HCT116 (cell line): Measurements from ENCODE around the gene TPX2. TPM values are rescaled to one million over a fixed set of nuclear protein-coding genes. Genes with fewer than 3 reads are reported as not detected.

Experiments
- ATAC-seq: fragments of 200-7000 bp; cut with Tn5 transposase; 2 replicates; pipeline ENCODE4 v1.9.1; 2020; ENCODE audit warnings: mild to moderate bottlenecking, moderate library complexity
- BruUV-seq: library from RNA; stranded (reverse); fragments of 400-500 nt; replicated peaks from 2 replicates; lab custom pipeline; 2021; lab: Mats Ljungman, UMichigan
- CTCF ChIA-PET: fragments of 300-600 bp; sonication (Branson Sonifier 250); formaldehyde crosslinking; loops from one replicate; lab custom pipeline; 2021; ENCODE audit warnings: antibody characterized with exemption; lab: Charles Lee
- POLR2A ChIA-PET: fragments of 300-600, 350-600 bp; sonication (Branson Sonifier 250); formaldehyde crosslinking; loops from one replicate; lab custom pipeline; 2021; ENCODE audit warnings: antibody characterized with exemption; lab: Charles Lee
- RAD21 ChIA-PET, 2 experiments: fragments of 300-600 bp; sonication (Branson Sonifier 250); formaldehyde crosslinking; loops; one replicate each; lab custom pipeline; 2023; ENCODE audit warnings: low total read pairs in 2 of 2; ENCODE audit not compliant: uncharacterized antibody in 2 of 2, unreplicated experiment in 2 of 2, low non-redundant PET in 1 of 2; lab: Charles Lee
- DNase-seq: peaks from one replicate; pipeline ENCODE4 v3.0.0-alpha.2; 2010; ENCODE audit warnings: low read depth, low spot score
- H2AFZ ChIP-seq: fragments of 200-600 bp; shearing (Covaris generic), sonication (generic); 2 replicates; pipeline ENCODE4 v1.6.1; 2017; ENCODE audit warnings: low read depth, mixed run types, mixed read lengths, antibody characterized with exemption, low read length; ENCODE audit not compliant: poor library complexity, severe bottlenecking
- H3K27ac ChIP-seq: 2 replicates; pipeline ENCODE4 v1.5.1; 2012; ENCODE audit warnings: low read depth, low read length
- H3K27me3 ChIP-seq: fragments of 200-600 bp; sonication (generic); 2 replicates; pipeline ENCODE4 v1.6.1; 2016; ENCODE audit warnings: mixed run types, low read length, mixed read lengths; ENCODE audit not compliant: insufficient read depth
- H3K36me3 ChIP-seq, 2 experiments: fragments of 200-500 bp in 1 of 2; fragments of 200-600 bp in 1 of 2; sonication (Bioruptor generic) in 1 of 2; sonication (generic) in 1 of 2; 2 replicates each; pipeline versions ENCODE4 v1.5.1 to v1.6.1; 2014 to 2016; ENCODE audit warnings: low read length in 2 of 2, inconsistent platforms in 1 of 2, mixed read lengths in 1 of 2, mixed run types in 1 of 2; ENCODE audit not compliant: insufficient read depth in 2 of 2, control insufficient read depth in 1 of 2
- H3K4me1 ChIP-seq, 2 experiments: fragments of 200-600 bp in 1 of 2; sonication (generic) in 1 of 2; 2 replicates each; pipeline versions ENCODE4 v1.5.1 to v1.6.1; 2012 to 2017; ENCODE audit warnings: low read length in 2 of 2, inconsistent platforms in 1 of 2, mild to moderate bottlenecking in 1 of 2, mixed read lengths in 1 of 2, mixed run types in 1 of 2, moderate library complexity in 1 of 2; ENCODE audit not compliant: insufficient read depth in 2 of 2, control insufficient read depth in 1 of 2
- H3K4me2 ChIP-seq: fragments of 200-600 bp; sonication (generic); 2 replicates; pipeline ENCODE4 v1.6.1; 2017; ENCODE audit warnings: mixed run types, low read length, mixed read lengths
- H3K4me3 ChIP-seq, 2 experiments: fragments of 200-600 bp in 1 of 2; sonication (generic) in 1 of 2; replicated peaks in 1 of 2; 2 replicates each; pipeline ENCODE4 v1.5.1; 2011 to 2016; ENCODE audit warnings: low read length in 2 of 2, control low read depth in 1 of 2, low read depth in 1 of 2, mild to moderate bottlenecking in 1 of 2, mixed read lengths in 1 of 2, mixed run types in 1 of 2
- H3K79me2 ChIP-seq: fragments of 200-600 bp; sonication (generic); 2 replicates; pipeline ENCODE4 v1.6.1; 2017; ENCODE audit warnings: mild to moderate bottlenecking, mixed run types, low read length, moderate library complexity, mixed read lengths; ENCODE audit not compliant: insufficient read depth
- H3K9ac ChIP-seq: fragments of 200-600 bp; sonication (generic); 2 replicates; pipeline ENCODE4 v1.6.1; 2016; ENCODE audit warnings: low read length, mixed read lengths
- H3K9me2 ChIP-seq: fragments of 200-600 bp; sonication (generic), shearing (Covaris generic); 2 replicates; pipeline ENCODE4 v1.6.1; 2017; ENCODE audit warnings: mixed run types, mild to moderate bottlenecking, moderate library complexity; ENCODE audit not compliant: insufficient read depth
- H3K9me3 ChIP-seq, 2 experiments: fragments of 200-500 bp in 1 of 2; fragments of 200-600 bp in 1 of 2; sonication (Bioruptor generic) in 1 of 2; sonication (generic) in 1 of 2; 2 replicates each; pipeline ENCODE4 v1.6.1; 2014 to 2017; ENCODE audit warnings: low read length in 2 of 2, mixed read lengths in 2 of 2, inconsistent platforms in 1 of 2, low read depth in 1 of 2, mild to moderate bottlenecking in 1 of 2, mixed run types in 1 of 2, moderate library complexity in 1 of 2; ENCODE audit not compliant: control insufficient read depth in 1 of 2, insufficient read depth in 1 of 2
- H4K20me1 ChIP-seq: fragments of 200-600 bp; sonication (generic), shearing (Covaris generic); 2 replicates; pipeline ENCODE4 v1.6.1; 2017; ENCODE audit warnings: mixed run types, mild to moderate bottlenecking, moderate library complexity; ENCODE audit not compliant: insufficient read depth
- CEBPB ChIP-seq: IDR thresholded peaks from 2 replicates; pipeline ENCODE4 v1.6.1; 2012; ENCODE audit warnings: low read depth
- EGR1 ChIP-seq: IDR thresholded peaks from 2 replicates; pipeline ENCODE4 v1.6.1; 2012; ENCODE audit warnings: low read depth
- ELF1 ChIP-seq: IDR thresholded peaks from 2 replicates; pipeline ENCODE4 v1.6.1; 2012; ENCODE audit warnings: low read depth, borderline replicate concordance
- EZH2 ChIP-seq: fragments of 200-600 bp; sonication (generic); IDR thresholded peaks from 2 replicates; pipeline ENCODE4 v1.6.1; 2017; ENCODE audit warnings: antibody characterized with exemption, mixed run types
- EZH2phosphoT487 ChIP-seq: fragments of 200-600 bp; IDR thresholded peaks from 2 replicates; pipeline ENCODE4 v1.6.1; 2018; ENCODE audit warnings: antibody characterized with exemption, borderline replicate concordance
- JUND ChIP-seq: IDR thresholded peaks from 2 replicates; pipeline ENCODE4 v1.6.1; 2012
- POLR2AphosphoS5 ChIP-seq: IDR thresholded peaks from 2 replicates; pipeline ENCODE4 v1.6.1; 2011; ENCODE audit warnings: mild to moderate bottlenecking, low read depth, low read length, moderate library complexity
- RAD21 ChIP-seq: IDR thresholded peaks from 2 replicates; pipeline ENCODE4 v1.6.1; 2012; ENCODE audit warnings: low read depth, mild to moderate bottlenecking
- SIN3A ChIP-seq: IDR thresholded peaks from 2 replicates; pipeline ENCODE4 v1.6.1; 2012; ENCODE audit warnings: low read depth
- SP1 ChIP-seq: IDR thresholded peaks from 2 replicates; pipeline ENCODE4 v1.6.1; 2012; ENCODE audit warnings: low read depth
- ZFX ChIP-seq: fragments of 450-650 bp; IDR thresholded peaks from 2 replicates; pipeline ENCODE4 v1.6.1; 2017
- ZNF274 ChIP-seq: fragments of 200-500 bp; sonication (Bioruptor generic); IDR thresholded peaks from 2 replicates; pipeline ENCODE4 v1.6.1; 2014; ENCODE audit warnings: mild to moderate bottlenecking, low read depth, low read length, inconsistent platforms
- intact Hi-C: fragments of 100-400 bp; cut with micrococcal nuclease; formaldehyde crosslinking; loops from 2 replicates; pipeline ENCODE4 v1.10.0; 2022
- total RNA-seq: library from RNA; stranded (reverse); gene quantifications from one replicate; pipeline ENCODE4 v1.2.1, GENCODE V29; 2021; ENCODE audit not compliant: unreplicated experiment
- TF ChIP-seq, protein P1 (sequence below): IDR thresholded peaks from 2 replicates; pipeline ENCODE4 v1.6.1; 2012; ENCODE audit warnings: low read depth

The TPX2 gene
- total RNA-seq, 1 experiment from 2014 or later, result 163 TPM

DNA sequence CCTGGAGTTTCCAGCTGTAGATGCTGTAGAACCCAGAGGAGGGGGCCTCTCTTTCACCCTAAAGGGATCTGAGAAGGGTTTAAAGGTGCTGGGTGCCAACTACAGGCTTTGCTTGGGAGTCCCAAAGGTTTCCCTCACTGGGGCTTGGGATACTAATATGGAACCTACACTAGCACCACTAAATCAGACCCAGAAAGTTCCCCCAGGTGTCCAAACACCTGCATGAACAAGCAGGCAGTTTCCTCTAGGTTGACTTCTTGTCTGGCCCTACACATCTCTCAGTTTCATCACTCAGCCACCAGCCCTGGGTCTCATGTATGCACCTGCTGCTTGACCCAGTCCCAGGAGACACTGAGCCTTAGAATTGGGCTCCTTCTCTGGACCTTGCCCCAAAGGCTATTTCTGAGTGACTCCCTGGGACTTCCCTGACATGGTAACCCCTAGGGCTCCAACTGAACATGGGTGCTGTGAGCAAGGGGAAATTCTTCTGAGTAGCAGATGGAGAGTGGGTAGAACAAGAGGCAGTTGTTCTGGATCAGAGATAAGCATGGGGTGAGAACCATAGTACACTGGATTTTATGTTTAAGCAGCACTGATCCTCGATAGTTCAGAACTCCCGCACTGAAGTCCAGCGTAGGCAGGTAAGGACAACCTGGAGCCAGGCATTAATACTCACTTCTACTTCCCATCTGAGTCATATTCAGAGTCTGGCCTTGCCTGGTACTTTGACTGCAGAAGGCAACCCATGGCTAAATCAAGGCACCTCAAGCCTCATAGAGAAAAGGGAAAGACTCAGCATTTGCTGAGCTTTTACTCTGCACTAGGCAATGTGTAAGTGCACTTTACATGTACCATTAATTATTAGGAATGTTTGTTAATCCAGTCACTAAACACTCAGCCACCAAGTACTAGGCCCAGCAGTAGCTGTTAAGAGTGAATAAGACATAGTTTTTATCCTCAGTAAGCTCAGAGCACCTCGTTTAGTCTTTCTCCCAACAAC, 33.2 kb upstream of the TPX2 start:
- RAD21 ChIA-PET, result no interaction called here
- Histone ChIP-seq H4K20me1 (no peaks in the 10 kb centered on the region), H3K9me3 (no peaks in the 10 kb centered on the region), H3K9ac (peak overlapping the region; percentile 60), H3K4me3 (0 out of 4 replicates have a peak overlapping the region, but pooled peaks of 1 of the 2 experiments have one; percentile 26), H3K27me3 (no peaks in the 10 kb centered on the region), H3K9me2 (no peaks in the 10 kb centered on the region), H3K79me2 (peaks cover 99% of the 10 kb centered on the region), H3K4me2 (peak overlapping the region; percentile 69), H3K27ac (peak overlapping the region; percentile 94), H3K36me3 (peaks cover 8 to 57% of the 10 kb centered on the region in 2 experiments), H2AFZ (no peak overlapping the region), H3K4me1 (peaks cover 83 to 97% of the 10 kb centered on the region in 2 experiments)
- POLR2A ChIA-PET, result interaction anchor here (0.8 to 4.2 kb wide), 9 partner anchors 7 to 133 kb away, joined by 4 to 40 read pairs (median 5); partner anchors contain the start of gene BCL2L1
- intact Hi-C loops, result no loop called here
- CTCF ChIA-PET, result interaction anchor here (1.0 to 2.5 kb wide), 4 partner anchors 18 to 72 kb away, joined by 5 to 18 read pairs (median 8); no protein-coding TSS in a partner anchor
- no peak for TF ChIP-seq SIN3A
- TF ChIP-seq ELF1, result no peak
- 0 out of 2 replicates have a peak, but pooled peaks have one; percentile 8 for TF ChIP-seq POLR2AphosphoS5
- no peak for TF ChIP-seq ZNF274
- no peak for TF ChIP-seq EZH2
- no peak for TF ChIP-seq SP1
- DNase-seq, result no peak
- no TSS peak for BruUV-seq
- no peak for ATAC-seq

GRCh38 chr20:31706607-31707257, 32.4 kb upstream of the TPX2 start:
- RAD21 ChIA-PET, result no interaction called here
- no TSS peak for BruUV-seq
- TF ChIP-seq EZH2phosphoT487, result no peak
- TF ChIP-seq ZNF274, result no peak
- no peak for TF ChIP-seq SIN3A
- TF ChIP-seq CEBPB, result no peak
- TF ChIP-seq EGR1, result no peak
- TF ChIP-seq EZH2, result no peak
- TF ChIP-seq JUND, result no peak
- TF ChIP-seq, protein P1, sequence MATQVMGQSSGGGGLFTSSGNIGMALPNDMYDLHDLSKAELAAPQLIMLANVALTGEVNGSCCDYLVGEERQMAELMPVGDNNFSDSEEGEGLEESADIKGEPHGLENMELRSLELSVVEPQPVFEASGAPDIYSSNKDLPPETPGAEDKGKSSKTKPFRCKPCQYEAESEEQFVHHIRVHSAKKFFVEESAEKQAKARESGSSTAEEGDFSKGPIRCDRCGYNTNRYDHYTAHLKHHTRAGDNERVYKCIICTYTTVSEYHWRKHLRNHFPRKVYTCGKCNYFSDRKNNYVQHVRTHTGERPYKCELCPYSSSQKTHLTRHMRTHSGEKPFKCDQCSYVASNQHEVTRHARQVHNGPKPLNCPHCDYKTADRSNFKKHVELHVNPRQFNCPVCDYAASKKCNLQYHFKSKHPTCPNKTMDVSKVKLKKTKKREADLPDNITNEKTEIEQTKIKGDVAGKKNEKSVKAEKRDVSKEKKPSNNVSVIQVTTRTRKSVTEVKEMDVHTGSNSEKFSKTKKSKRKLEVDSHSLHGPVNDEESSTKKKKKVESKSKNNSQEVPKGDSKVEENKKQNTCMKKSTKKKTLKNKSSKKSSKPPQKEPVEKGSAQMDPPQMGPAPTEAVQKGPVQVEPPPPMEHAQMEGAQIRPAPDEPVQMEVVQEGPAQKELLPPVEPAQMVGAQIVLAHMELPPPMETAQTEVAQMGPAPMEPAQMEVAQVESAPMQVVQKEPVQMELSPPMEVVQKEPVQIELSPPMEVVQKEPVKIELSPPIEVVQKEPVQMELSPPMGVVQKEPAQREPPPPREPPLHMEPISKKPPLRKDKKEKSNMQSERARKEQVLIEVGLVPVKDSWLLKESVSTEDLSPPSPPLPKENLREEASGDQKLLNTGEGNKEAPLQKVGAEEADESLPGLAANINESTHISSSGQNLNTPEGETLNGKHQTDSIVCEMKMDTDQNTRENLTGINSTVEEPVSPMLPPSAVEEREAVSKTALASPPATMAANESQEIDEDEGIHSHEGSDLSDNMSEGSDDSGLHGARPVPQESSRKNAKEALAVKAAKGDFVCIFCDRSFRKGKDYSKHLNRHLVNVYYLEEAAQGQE, result no peak
- TF ChIP-seq ZFX, result no peak
- no peak for TF ChIP-seq RAD21

More at GRCh38 chr20:31706607-31707257, 32.4 kb upstream of the TPX2 start:
- peak overlapping the region; percentile 94 for H3K27ac ChIP-seq
- H3K79me2 ChIP-seq, result peaks cover 99% of the 10 kb centered on the region
- peak overlapping the region; percentile 69 for H3K4me2 ChIP-seq
- no peaks in the 10 kb centered on the region for H3K9me2 ChIP-seq
- POLR2A ChIA-PET, result interaction anchor here (0.8 to 4.2 kb wide), 3 partner anchors 8 to 16 kb away, joined by 4 to 28 read pairs (median 5); partner anchors contain the start of gene BCL2L1
- H3K9ac ChIP-seq, result peak overlapping the region; percentile 60
- no peak overlapping the region for H2AFZ ChIP-seq
- CTCF ChIA-PET, result interaction anchor here (1.0 to 2.5 kb wide), 3 partner anchors 17 to 73 kb away, joined by 5 to 10 read pairs (median 5); no protein-coding TSS in a partner anchor
- H3K4me1 ChIP-seq, result peaks cover 86 to 97% of the 10 kb centered on the region in 2 experiments
- no peaks in the 10 kb centered on the region for H3K27me3 ChIP-seq
- no peaks in the 10 kb centered on the region for H3K9me3 ChIP-seq
- ATAC-seq (no peak), DNase-seq (no peak)
- no peaks in the 10 kb centered on the region for H4K20me1 ChIP-seq
- no peak overlapping the region for H3K4me3 ChIP-seq
- intact Hi-C loops, result no loop called here
- peaks cover 8 to 58% of the 10 kb centered on the region in 2 experiments for H3K36me3 ChIP-seq
